H54 (cell line): ENCODE results near the gene CTPS1.

Experiments used
- DNase-seq: peaks from one replicate; pipeline ENCODE4 v3.0.0; 2011; ENCODE audit warnings: low spot score, mixed read lengths; ENCODE audit not compliant: insufficient read length
- FAIRE-seq: peaks from 3 replicates; lab custom pipeline; 2011; peaks lifted over from hg19 to GRCh38; lab: Jason Lieb, UNC
- POLR2A ChIP-seq: IDR thresholded peaks from 2 replicates; pipeline ENCODE4 v1.6.1; 2011; ENCODE audit warnings: low read depth, mild to moderate bottlenecking, low read length

Gene CTPS1

GRCh38 chr1:40989066-40989465 is 9.6 kb downstream of the CTPS1 start:
- FAIRE-seq, result no peak
- no peak for TF ChIP-seq POLR2A
- no peak for DNase-seq

GRCh38 chr1:40997096-40997495 is 17.6 kb downstream of the CTPS1 start:
- no peak for TF ChIP-seq POLR2A
- DNase-seq (no peak), FAIRE-seq (no peak)

GRCh38 chr1:40998668-40999067 is 19.2 kb downstream of the CTPS1 start:
- TF ChIP-seq POLR2A, result no peak
- DNase-seq (no peak), FAIRE-seq (no peak)

- DNase-seq (no peak), FAIRE-seq (no peak)
- no peak for TF ChIP-seq POLR2A
Measured at GRCh38 chr1:41003127-41003639, 23.7 kb downstream of the CTPS1 start.

GRCh38 chr1:41003640-41004220 is 24.2 kb downstream of the CTPS1 start:
- FAIRE-seq (peak; percentile 96), DNase-seq (peak; percentile 95)
- no peak for TF ChIP-seq POLR2A

GRCh38 chr1:41005876-41006275 is 26.4 kb downstream of the CTPS1 start:
- DNase-seq (no peak), FAIRE-seq (no peak)
- no peak for TF ChIP-seq POLR2A

GRCh38 chr1:41006942-41007865 is 27.7 kb downstream of the CTPS1 start:
- no peak for FAIRE-seq
- TF ChIP-seq POLR2A, result no peak
- DNase-seq, result no peak

GRCh38 chr1:41009466-41009865 is 30.0 kb downstream of the CTPS1 start:
- FAIRE-seq (no peak), DNase-seq (no peak)
- no peak for TF ChIP-seq POLR2A

GRCh38 chr1:41010345-41010744 is 30.8 kb downstream of the CTPS1 start:
- no peak for TF ChIP-seq POLR2A
- DNase-seq (no peak), FAIRE-seq (no peak)

- DNase-seq (no peak), FAIRE-seq (no peak)
- no peak for TF ChIP-seq POLR2A
Measured at GRCh38 chr1:41013024-41013423, 33.5 kb downstream of the CTPS1 start.

GRCh38 chr1:41013796-41014195 is 34.3 kb downstream of the CTPS1 start:
- no peak for TF ChIP-seq POLR2A
- no peak for DNase-seq
- FAIRE-seq, result no peak

GRCh38 chr1:41014871-41015270 is 35.4 kb downstream of the CTPS1 start:
- no peak for TF ChIP-seq POLR2A
- DNase-seq (no peak), FAIRE-seq (no peak)

- no peak for FAIRE-seq
- DNase-seq, result no peak
- TF ChIP-seq POLR2A, result no peak
Measured at GRCh38 chr1:41015281-41015896, 35.9 kb downstream of the CTPS1 start.

GRCh38 chr1:41015897-41016470 is 36.5 kb downstream of the CTPS1 start:
- TF ChIP-seq POLR2A, result no peak
- DNase-seq, result no peak
- no peak for FAIRE-seq
